HG02885 (cell line): Measurements from ENCODE around the gene MOV10L1.

Experiments
- ATAC-seq: cut with Tn5 transposase; IDR thresholded peaks from one replicate; pipeline ENCODE4 v1.9.1; 2021; ENCODE audit warnings: mild to moderate bottlenecking; ENCODE audit not compliant: unreplicated experiment, poor library complexity

The MOV10L1 gene

GRCh38 chr22:50173311-50173982 is 83.6 kb downstream of the MOV10L1 start:
- no peak for ATAC-seq

DNA sequence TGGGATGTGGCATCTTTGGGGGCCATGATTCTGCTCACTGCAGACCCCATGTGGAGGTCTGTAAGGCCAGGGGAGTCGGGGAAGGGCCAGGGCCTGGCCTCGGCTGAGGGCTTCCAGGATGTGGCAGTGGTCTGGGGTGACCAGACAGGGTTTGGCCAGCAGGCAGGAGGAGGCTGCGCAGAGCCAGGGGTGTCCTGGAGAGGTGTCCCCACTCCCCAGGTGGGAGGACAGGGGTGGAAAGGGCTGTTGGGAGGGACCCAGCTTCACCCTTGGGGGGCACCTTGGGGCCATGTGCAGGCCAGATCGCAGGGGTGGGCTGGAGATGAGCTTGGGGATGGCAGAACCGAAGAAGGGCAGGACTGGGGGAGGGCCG is 84.2 kb downstream of the MOV10L1 start:
- no peak for ATAC-seq

DNA sequence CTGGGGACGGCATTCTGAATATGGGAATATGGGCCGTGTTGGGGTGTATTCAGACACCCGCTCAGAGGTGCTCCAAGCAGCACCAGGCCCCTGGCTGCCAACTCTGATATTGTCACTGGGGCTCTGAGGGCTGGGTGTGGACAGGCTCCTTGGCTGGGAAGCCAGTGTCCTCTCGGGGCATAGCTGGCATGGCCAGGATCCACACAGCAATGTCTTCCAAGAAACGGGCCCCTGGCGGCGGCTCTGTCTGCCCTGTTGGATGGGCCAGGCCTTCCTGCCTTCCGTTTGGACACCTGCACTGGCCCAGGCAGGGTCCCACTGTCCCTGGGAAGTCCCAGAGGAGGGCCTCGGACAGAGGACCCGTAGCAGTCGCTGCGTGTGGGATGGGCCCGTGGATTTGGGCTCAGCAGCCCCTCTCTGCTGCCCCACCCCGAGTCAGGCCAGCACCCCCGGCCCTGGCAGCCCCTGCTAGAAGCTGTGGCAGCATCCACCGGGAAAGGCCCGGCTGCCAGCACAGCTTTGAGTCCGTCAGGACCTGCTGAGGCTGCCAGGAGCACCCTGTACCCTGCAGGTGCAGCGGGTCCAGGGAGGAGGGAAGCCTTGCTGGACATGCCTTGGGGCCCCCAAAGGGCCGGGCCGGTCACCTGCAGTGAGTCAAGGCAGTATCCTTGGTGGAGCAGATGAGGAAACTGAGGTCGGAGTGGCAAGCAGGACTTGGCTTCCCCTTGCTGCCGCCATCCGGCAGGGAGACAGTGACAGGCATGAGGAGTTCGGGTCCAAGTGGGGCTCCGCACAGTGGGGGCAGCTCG is 84.8 kb downstream of the MOV10L1 start:
- ATAC-seq, result no peak

GRCh38 chr22:50175191-50175461 is 85.3 kb downstream of the MOV10L1 start:
- ATAC-seq, result no peak

- ATAC-seq, result no peak
Measured at GRCh38 chr22:50175921-50176849, 86.4 kb downstream of the MOV10L1 start.

GRCh38 chr22:50176850-50177536 is 87.2 kb downstream of the MOV10L1 start:
- no peak for ATAC-seq

- ATAC-seq, result no peak
Measured at GRCh38 chr22:50177537-50178470, 88.0 kb downstream of the MOV10L1 start.

- no peak for ATAC-seq
Measured at GRCh38 chr22:50178471-50178864, 88.7 kb downstream of the MOV10L1 start.

- ATAC-seq, result no peak
Measured at GRCh38 chr22:50178871-50179869, 89.4 kb downstream of the MOV10L1 start.

DNA sequence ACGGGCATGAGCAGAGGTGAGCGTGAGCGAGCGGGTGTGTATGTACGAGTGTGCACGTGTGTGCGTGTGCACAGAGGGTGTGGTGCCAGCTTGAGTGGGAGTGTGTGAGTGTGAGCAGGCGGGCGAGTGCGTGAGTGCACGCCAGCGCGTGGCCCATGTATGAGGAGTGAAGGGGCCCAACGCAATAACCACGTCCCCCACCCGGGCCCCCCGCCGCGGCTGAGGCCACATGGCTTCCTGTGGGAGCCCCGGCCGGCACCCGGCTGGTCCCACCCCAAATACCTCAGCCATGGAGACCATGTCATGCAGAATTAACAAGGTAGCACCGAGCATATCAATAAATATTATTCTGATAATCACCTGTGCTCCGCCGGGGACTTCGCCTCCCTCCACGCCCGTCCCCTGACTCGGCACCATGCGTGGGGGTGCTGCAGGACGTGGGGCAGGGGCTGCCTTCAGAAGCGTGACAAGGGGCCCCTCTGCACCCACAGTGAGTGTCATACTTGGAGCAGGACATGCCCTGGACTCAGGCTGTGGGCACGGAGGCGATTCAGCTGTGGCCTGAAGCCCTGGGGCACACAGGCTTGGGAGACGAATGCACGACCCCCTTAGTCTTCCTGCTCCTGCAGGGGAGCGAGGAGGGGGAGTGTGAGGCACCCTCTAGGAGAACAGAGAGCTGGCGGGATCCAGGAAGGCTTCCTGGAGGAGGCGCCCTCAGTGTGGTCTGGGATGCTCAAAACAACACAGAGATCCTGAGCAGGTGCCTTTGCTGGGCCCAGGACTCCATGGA is 90.3 kb downstream of the MOV10L1 start:
- ATAC-seq, result no peak

DNA sequence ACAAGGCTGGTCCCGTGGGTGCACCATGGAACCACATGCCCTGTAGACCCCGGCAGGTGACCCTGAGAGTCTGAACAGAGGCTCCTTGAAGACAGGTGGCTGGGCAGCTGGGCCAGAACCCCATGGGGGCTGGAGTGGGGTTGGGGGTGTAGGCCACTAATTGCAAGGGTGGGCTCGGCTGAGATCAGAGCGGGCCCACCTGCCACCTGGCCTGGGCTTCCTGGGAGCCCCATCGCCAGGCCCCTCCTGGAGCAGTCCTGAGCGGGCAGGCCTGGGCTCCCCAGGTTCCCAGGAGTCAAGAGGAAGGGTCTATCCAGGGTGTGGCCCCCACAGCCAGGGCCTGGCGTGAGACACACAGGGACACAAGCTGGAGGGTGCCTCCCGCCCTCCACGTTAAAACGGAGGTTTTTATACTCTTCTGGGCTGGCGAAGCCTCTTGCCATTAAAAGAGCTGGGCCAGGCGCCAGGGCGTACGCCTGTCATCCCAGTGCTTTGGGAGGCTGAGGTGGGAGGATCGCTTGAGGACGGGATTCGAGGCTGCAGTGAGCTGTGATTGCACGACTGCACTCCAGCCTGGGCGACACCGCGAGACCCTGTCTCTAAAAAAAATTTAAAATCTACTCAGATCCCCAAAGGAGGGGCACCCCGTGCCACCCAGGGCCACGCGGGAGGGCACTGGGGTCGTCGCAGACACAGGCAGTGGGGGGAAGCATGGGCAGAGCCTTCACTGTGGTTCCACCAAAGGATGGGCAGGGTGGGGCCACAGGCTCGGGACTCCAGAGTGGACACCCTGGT is 91.1 kb downstream of the MOV10L1 start:
- ATAC-seq, result no peak

DNA sequence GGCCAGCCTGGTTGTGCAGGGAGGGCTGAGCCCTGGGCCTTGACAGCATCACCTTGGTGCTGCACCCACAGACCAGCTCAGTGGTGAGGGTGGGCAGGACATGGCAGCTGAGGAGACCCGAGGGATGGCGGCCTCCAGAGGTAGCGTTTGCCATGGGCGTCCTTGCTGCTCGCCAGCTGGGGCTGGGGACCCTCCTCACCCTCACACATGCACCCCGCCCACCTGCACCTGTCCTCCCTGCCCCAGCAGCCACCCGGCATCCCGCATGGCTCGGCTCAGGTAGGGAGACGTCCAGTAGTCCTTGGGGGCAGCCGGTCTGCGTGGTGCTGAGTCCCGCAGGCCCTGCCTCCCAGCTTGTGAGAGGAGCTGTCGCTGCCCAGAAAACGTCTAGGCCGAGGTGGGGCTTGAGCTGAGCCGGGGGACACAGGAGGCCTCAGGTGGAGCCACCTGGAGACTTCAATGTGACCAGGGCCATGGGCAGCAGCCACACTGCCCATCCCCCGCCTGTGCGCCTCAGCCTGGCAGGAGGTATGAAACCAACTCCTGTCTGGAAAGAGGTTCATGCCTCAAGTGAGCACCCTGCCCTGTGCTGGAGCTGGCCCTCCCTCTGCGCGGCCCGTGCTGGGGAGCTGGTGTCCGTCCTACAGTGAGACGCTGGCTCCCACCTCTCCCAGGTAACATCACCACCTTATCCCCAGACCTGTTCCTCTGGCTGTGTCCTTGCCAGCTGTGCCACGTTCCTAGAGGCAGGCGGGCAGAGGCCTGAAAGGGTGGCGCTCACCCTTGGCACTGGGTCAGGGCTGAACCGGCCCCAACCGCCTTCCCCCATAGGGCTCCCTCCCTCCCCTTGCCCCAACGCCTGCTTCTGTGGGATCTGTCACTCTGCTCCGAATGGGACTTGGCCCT is 92.6 kb downstream of the MOV10L1 start:
- no peak for ATAC-seq

GRCh38 chr22:50183141-50183971 is 93.5 kb downstream of the MOV10L1 start:
- no peak for ATAC-seq

DNA sequence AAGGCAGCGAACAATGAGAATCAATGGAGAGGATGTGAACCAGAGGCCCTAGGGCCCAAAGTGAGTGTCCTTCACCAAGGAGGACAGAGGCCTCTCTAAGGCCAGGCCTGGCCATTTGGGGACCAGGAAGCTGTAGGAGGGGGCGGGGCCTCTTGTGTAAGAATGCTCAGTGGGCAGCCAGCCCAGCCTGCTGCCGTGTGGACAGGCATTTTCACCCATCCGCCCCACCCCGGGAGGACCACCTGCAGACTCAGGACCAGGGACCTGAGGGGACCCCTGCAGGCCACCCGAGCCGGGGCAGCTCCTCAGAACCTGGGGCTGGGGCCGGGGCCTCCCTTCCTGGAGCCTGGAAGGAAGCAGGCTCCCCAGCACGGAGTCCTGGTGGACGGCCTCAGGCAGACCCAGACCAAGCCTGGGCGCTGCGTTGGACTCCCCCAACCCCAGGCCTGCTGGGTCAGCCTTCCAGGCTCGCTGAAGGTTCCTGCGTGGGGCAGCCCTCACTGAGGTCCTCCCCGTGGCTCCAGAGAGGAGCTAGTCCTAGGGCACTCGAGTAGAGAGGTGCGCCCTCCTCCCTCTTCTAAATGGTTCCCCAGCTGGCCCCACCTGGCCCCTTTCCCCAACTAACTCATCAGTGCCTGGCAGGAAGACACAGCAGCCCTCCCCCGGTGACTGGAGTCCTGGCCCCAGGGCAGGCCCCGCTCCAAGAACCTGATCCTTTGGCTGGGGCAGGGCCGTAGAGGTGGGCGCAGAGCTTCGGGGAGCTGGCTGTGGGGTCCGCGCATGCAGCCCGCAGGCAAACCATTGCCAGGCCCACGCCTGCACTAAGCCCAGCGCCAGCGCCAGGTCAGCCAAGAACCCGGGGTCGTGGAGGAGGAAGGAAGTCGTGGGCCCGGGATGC is 94.4 kb downstream of the MOV10L1 start:
- ATAC-seq, result no peak
